ENCODE measurements around the gene BEND5.

Gene BEND5

DNA sequence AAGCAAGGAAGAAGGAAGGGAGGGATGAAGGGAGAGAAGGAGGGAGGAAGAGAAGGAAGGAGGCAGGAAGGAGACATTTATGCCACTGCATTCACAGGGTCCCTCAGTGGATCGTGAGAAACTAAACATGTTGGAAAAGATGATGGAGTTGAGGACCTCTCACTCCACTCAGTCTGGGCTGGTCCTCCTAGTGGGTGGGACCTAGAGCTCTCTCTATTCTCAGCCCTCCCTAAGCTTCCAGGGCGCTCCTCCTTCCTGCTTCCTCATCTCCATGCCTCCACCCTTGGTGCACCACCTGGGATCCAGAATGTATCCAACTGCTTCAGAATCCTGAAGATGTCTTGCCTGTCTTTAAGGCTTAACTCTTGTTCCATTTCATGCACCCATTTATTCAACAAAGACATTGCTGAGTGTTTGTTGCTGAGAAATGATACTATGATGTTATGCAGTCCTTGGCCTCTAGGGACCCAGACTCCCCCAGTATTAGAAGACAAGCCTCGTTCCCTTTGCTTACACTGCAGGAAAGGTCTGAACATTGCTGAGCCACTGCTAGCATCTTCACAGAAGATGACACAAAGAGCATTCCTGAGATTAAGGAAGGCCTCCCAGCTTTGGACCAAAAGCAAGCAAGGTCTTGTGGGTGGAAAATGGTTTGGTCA is 88.5 kb downstream of the BEND5 start:
- no peak for DNase-seq (ENCODE audit: extremely low read depth, low read depth)
- TF ChIP-seq, protein P1, sequence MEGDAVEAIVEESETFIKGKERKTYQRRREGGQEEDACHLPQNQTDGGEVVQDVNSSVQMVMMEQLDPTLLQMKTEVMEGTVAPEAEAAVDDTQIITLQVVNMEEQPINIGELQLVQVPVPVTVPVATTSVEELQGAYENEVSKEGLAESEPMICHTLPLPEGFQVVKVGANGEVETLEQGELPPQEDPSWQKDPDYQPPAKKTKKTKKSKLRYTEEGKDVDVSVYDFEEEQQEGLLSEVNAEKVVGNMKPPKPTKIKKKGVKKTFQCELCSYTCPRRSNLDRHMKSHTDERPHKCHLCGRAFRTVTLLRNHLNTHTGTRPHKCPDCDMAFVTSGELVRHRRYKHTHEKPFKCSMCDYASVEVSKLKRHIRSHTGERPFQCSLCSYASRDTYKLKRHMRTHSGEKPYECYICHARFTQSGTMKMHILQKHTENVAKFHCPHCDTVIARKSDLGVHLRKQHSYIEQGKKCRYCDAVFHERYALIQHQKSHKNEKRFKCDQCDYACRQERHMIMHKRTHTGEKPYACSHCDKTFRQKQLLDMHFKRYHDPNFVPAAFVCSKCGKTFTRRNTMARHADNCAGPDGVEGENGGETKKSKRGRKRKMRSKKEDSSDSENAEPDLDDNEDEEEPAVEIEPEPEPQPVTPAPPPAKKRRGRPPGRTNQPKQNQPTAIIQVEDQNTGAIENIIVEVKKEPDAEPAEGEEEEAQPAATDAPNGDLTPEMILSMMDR (IDR thresholded peaks at IDR 0.05; ENCODE audit: low read depth, low read length, missing control alignments): peak; percentile 32
- H3K4me3 ChIP-seq (replicated peaks; ENCODE audit: low read depth, low read length): no peak overlapping the region

DNA sequence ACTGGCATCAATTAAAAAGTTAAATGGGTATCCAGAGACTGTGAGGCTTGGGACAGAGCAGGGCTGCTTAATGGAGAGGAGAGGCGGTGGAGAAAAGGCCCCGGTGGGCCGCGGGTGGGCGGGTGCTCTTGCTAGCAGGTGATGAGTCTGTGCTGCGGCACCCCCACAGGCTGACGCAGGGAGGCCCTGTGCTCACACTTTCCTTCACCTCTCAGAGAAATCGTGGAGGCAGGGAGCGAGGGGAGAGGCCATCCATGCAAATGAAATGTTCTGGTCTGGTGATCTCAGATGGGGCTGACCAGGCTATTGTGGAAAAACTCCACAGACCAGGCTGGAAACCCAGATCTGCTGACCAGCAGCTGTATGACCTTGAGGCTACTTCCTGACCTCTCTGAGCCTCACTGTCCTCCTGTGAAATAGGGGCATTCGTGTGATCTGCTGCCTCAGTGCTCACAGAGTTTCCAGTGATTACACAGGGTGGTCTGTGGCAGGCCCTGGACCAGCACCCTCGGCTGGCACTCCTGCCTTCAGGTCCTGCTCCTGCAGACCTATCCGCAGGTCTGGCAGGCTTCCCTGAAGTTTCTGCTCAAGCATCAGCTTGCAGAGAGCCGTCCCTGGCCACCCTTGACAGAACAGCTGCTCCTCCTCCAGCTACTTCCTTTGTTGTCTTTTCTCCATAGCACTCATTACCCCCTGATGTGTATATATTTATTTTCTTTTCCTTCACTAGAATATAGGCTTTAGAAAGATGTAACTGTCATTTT is 89.2 kb downstream of the BEND5 start:
- no peak for DNase-seq (ENCODE audit: extremely low read depth, low read depth)
- TF ChIP-seq, protein P1 (IDR thresholded peaks at IDR 0.05; ENCODE audit: low read depth, low read length, missing control alignments): no peak
- no peak overlapping the region for H3K4me3 ChIP-seq (replicated peaks; ENCODE audit: low read depth, low read length)

DNA sequence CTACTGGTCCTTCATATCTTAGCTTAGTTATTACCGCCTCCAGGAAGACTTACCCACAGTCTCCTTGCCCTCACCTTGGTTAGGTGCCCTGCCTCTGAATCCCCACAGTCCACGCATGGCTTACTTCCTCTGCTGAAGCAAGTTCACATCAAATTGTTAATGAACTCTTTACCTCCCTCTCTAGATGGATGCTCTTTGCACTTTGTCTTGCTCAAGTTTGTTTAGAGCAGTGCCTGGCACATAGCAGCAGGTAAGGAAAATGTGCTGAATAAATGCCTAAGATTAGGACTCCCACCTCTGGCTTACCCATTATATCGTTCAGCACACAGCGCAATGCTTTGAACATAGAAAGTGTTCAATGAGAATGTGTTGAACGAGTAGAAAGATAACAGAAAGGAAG is 90.5 kb downstream of the BEND5 start:
- TF ChIP-seq, protein P1 (IDR thresholded peaks at IDR 0.05; ENCODE audit: low read depth, low read length, missing control alignments): no peak
- H3K4me3 ChIP-seq (replicated peaks; ENCODE audit: low read depth, low read length): no peak overlapping the region
- DNase-seq (ENCODE audit: extremely low read depth, low read depth): no peak

DNA sequence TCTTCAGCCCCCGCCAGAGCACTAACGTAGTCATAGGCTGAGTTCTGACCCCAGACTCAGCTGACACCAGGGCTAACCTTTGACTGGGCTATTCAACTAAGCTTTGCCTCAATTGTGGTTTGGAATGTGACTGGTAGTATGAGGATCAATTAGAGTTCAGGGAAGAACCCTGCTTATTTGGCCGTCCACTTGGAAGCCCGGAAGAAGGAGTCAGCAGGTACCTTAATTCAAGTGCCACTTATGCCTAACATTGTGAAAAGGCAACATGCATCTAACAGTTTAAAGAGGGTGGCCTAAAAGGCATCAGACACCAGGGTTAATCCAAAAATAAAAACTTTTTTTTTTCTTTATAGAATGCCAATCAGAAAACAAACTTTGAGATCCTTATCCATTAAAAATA is 92.3 kb downstream of the BEND5 start:
- TF ChIP-seq, protein P1 (IDR thresholded peaks at IDR 0.05; ENCODE audit: low read depth, low read length, missing control alignments): no peak
- no peak overlapping the region for H3K4me3 ChIP-seq (replicated peaks; ENCODE audit: low read depth, low read length)
- DNase-seq (ENCODE audit: extremely low read depth, low read depth): no peak

DNA sequence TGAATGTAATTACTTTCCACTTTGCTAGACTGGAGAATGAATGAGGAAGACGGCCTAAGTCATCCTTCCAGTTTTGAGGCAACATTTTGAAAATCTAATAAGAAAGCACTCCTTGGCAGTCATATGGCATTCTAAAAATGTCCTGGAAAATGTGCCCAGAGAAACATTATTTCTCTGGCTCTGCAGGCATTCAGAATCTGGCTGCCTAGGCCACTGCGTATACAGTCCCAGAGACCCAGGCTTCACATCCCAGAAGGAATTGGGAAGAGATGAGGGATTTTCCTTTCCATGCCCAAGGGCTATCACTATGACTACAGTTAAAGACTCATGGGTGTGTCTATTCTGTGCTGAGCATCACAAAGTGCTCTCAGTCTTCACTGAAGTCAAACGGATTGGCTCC is 92.9 kb downstream of the BEND5 start:
- no peak overlapping the region for H3K4me3 ChIP-seq (replicated peaks; ENCODE audit: low read depth, low read length)
- TF ChIP-seq, protein P1 (IDR thresholded peaks at IDR 0.05; ENCODE audit: low read depth, low read length, missing control alignments): no peak
- DNase-seq (ENCODE audit: extremely low read depth, low read depth): no peak

DNA sequence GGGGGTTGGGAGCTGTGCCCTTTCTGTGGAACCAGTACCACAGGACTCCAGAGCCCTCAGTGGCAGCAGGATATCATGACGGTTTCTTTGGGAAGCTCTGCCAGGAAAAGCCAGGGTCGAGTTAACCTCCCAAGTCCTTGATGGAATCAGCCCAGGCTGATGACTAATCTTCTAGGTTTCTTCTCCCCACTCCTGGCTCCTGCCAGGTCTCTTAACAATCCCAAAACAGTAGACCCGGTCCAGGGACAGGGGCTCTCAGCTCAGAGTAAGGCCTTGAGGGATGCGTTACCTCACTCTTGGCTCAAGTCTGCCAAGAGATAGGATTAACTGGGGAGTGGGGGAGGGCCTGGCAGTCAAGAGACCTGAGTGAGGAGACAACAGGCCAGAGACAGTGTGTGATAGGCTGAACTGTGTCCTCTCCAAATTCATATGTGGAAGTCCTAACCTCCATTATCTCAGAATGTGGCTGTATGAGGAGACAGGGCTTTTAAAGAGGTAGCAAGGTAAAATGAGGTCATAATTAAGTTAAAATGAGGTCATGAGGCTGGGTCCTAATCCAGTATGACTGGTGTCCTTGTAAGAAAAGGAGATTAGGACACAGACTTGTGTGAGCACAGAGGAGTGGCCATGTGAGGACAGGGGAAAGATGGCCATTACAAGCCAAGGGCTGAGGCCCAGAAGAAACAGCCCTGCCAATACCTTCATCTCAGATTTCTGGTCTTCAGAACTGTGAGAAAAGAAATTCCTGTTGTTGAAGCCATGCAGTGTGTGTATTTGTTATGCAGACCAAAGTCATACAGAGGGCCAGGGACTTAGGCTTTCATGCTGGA is 95.0 kb downstream of the BEND5 start:
- TF ChIP-seq, protein P1 (IDR thresholded peaks at IDR 0.05; ENCODE audit: low read depth, low read length, missing control alignments): no peak
- no peak for DNase-seq (ENCODE audit: extremely low read depth, low read depth)
- H3K4me3 ChIP-seq (replicated peaks; ENCODE audit: low read depth, low read length): no peak overlapping the region
